Measurements from ENCODE around the gene ADGRF4. TPM values are rescaled to one million over a fixed set of nuclear protein-coding genes. Genes with fewer than 3 reads are reported as not detected.

The ADGRF4 gene
- total and polyA plus RNA-seq, 2 donors (not counting 3 experiments of a cell fraction or from before 2014, with no cell fraction given), result not detected

DNA sequence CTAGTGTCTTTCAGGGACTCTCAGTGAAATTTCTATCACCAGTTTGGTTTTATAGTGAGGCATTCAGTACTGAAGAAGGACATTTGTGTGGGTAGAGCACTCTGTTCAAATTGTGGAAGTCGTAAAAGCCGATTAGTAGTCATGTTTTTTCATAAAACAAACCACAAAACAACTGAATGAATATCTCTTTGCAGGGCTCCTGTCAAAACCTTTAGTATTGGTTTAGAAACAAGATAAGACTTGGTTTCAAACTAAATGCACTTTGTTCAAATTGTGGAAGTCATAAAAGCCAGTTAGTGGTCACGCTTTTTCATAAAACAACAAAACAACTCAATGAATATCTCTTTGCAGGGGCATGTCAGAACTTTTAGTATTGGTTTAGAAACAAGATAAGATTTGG is 23.8 kb downstream of the ADGRF4 start:
- dilution Hi-C loops (cut with MboI; ENCODE audit: extremely low pct_ligation_motif_present, low sequenced_read_pairs), result no loop called here
- CTCF ChIA-PET, result no interaction called here
- POLR2A ChIA-PET, result no interaction called here
- no TSS peak for BruUV-seq (replicated peaks)
- Histone ChIP-seq H3K4me1 (ENCODE audit: control insufficient read depth, extremely low read depth, insufficient read depth, low read length) (no peaks in the 10 kb centered on the region), H3K4me3 (replicated peaks in 1 of 3; ENCODE audit: insufficient read depth in 1 of 3, low read depth in 1 of 3, low read length in 3 of 3) (no peak overlapping the region), H4K20me1 (replicated peaks; ENCODE audit: control insufficient read depth, extremely low read depth, insufficient read depth, low read length) (no peaks in the 10 kb centered on the region), H3K27ac (ENCODE audit: insufficient read depth, low read depth, low read length) (no peak overlapping the region), H3K9ac (replicated peaks; ENCODE audit: extremely low read depth, insufficient read depth, low read length) (no peak overlapping the region), H3K27me3 (ENCODE audit: control insufficient read depth in 2 of 2, insufficient read depth in 2 of 2, low read length in 2 of 2) (no peaks in the 10 kb centered on the region), H3K9me1 (replicated peaks; ENCODE audit: control insufficient read depth, extremely low read depth, insufficient read depth, low read length) (no peaks in the 10 kb centered on the region), H2AFZ (ENCODE audit: low read depth, low read length) (no peak overlapping the region), H3K9me3 (replicated peaks; ENCODE audit: control insufficient read depth, insufficient read depth, low read length) (no peaks in the 10 kb centered on the region), H3K36me3 (ENCODE audit: control insufficient read depth in 2 of 2, extremely low read depth in 1 of 2, insufficient read depth in 2 of 2, low read length in 2 of 2) (no peaks in the 10 kb centered on the region), H3K79me2 (ENCODE audit: control insufficient read depth, insufficient read depth, low read length) (no peaks in the 10 kb centered on the region), H3K4me2 (ENCODE audit: insufficient read depth, low read length) (no peak overlapping the region)
- intact Hi-C loops (cut with micrococcal nuclease), result no loop called here
- DNase-seq (ENCODE audit: low read depth, low spot score), result no peak
- TF ChIP-seq FOS (IDR thresholded peaks at IDR 0.05; ENCODE audit: borderline replicate concordance, insufficient read depth, low read length), result no peak
- TF ChIP-seq, protein P1, sequence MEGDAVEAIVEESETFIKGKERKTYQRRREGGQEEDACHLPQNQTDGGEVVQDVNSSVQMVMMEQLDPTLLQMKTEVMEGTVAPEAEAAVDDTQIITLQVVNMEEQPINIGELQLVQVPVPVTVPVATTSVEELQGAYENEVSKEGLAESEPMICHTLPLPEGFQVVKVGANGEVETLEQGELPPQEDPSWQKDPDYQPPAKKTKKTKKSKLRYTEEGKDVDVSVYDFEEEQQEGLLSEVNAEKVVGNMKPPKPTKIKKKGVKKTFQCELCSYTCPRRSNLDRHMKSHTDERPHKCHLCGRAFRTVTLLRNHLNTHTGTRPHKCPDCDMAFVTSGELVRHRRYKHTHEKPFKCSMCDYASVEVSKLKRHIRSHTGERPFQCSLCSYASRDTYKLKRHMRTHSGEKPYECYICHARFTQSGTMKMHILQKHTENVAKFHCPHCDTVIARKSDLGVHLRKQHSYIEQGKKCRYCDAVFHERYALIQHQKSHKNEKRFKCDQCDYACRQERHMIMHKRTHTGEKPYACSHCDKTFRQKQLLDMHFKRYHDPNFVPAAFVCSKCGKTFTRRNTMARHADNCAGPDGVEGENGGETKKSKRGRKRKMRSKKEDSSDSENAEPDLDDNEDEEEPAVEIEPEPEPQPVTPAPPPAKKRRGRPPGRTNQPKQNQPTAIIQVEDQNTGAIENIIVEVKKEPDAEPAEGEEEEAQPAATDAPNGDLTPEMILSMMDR (IDR thresholded peaks at IDR 0.05; ENCODE audit: extremely low read depth in 1 of 2, insufficient read depth in 1 of 2, low read depth in 1 of 2, low read length in 2 of 2), result no peak
- no peak for TF ChIP-seq GATA2 (IDR thresholded peaks at IDR 0.05; ENCODE audit: insufficient read depth, insufficient read length, low read depth, low read length)
- TF ChIP-seq, protein P2, sequence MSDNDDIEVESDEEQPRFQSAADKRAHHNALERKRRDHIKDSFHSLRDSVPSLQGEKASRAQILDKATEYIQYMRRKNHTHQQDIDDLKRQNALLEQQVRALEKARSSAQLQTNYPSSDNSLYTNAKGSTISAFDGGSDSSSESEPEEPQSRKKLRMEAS (IDR thresholded peaks at IDR 0.05; ENCODE audit: insufficient read depth, insufficient read length), result no peak
- TF ChIP-seq POLR2A (IDR thresholded peaks at IDR 0.05; ENCODE audit: low read depth, low read length), result no peak
- no peak for TF ChIP-seq MYC (IDR thresholded peaks at IDR 0.05; ENCODE audit: low read depth, low read length)
- no peak for TF ChIP-seq JUN (IDR thresholded peaks at IDR 0.05; ENCODE audit: borderline replicate concordance, insufficient read depth, insufficient read length, low read depth)
- TF ChIP-seq POLR2AphosphoS5 (IDR thresholded peaks at IDR 0.05; ENCODE audit: insufficient read depth, low read depth, low read length), result no peak
- TF ChIP-seq EZH2 (IDR thresholded peaks at IDR 0.05; ENCODE audit: borderline replicate concordance, low read depth, low read length, severe bottlenecking), result no peak
- no peak for FAIRE-seq

All from endothelial cell of umbilical vein (primary cell).